HG03342 (cell line): Measurements from ENCODE around the gene ITPKB.

Experiments used
- ATAC-seq: cut with Tn5 transposase; IDR thresholded peaks from one replicate; pipeline ENCODE4 v1.9.1; 2021; ENCODE audit warnings: mild to moderate bottlenecking, moderate library complexity; ENCODE audit not compliant: unreplicated experiment

Gene ITPKB

GRCh38 chr1:226653311-226653921 is 85.7 kb downstream of the ITPKB start:
- ATAC-seq = peak; percentile 76

GRCh38 chr1:226652613-226653012 is 86.5 kb downstream of the ITPKB start:
- ATAC-seq = no peak

GRCh38 chr1:226651732-226652105 is 87.4 kb downstream of the ITPKB start:
- ATAC-seq = no peak

- no peak for ATAC-seq
These were observed 87.9 kb downstream of the ITPKB start for GRCh38 chr1:226651041-226651731.

DNA sequence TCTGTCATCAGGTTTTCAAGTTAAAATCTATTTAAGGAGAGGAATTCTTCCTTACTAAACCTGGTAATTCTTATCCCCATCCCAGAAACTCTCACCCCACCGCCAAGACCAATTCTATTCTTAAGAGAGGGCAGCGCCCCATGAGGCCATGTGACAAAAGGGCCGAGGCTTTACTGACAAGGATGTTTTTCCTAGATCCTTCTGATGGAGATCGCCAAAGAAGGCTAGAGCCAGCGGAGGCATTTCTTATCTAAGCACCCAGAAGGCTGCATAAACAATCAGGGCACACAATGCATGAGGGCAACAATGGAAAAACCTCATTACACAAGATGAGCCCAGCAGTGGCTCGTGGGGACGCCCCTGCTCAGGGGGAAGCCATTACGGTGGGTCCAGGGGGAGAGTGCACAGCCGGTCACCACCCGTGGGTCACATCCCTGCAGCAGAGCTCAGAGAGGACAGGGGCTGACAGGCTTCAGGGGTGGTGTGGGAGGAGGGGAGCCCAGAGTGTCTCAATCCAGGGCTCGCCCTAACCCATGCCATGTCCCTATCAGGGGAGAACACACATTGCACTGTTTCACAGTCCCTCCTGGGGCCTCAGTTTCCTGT is 88.7 kb downstream of the ITPKB start:
- ATAC-seq = no peak

- ATAC-seq = no peak
These were observed 89.3 kb downstream of the ITPKB start for GRCh38 chr1:226649780-226650179.

DNA sequence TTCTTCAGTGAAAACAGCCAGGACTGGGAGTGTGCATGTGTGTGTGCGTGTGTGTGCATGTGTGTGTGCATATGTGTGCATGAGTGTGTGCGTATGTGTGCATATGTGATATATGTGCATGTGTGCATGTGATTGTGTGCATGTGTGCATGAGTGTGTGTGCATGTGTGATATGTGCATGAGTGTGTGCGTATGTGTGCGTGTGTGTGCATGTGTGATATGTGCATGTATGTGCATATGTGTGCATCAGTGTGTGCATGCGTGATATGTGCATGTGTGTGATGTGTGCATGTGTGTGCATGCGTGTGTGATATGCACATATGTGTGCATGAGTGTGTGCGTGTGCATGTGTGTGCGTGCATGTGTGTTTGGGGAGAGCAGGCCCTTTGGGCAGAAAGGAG is 89.8 kb downstream of the ITPKB start:
- ATAC-seq = no peak

DNA sequence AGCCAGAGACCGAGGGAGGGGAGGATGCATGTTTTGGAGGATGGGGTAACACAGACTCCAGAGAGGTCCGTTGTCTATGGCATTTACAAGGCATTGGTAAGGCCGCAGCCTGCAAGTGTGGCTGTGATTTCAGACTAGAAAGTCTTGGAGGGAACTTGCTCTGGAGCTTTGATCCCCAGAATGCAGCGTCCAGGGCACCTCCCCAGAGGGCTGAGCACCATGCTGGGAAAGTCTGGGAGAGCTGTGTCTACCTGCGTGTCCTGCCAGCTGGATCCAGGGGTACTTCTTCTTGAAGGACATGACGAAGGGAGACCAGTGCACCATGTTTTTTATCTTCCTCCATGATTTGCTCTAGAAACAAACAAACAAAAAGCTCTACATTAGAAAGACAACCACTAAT is 90.7 kb downstream of the ITPKB start:
- no peak for ATAC-seq

- ATAC-seq = no peak
These were observed 91.4 kb downstream of the ITPKB start for GRCh38 chr1:226647719-226648118.

DNA sequence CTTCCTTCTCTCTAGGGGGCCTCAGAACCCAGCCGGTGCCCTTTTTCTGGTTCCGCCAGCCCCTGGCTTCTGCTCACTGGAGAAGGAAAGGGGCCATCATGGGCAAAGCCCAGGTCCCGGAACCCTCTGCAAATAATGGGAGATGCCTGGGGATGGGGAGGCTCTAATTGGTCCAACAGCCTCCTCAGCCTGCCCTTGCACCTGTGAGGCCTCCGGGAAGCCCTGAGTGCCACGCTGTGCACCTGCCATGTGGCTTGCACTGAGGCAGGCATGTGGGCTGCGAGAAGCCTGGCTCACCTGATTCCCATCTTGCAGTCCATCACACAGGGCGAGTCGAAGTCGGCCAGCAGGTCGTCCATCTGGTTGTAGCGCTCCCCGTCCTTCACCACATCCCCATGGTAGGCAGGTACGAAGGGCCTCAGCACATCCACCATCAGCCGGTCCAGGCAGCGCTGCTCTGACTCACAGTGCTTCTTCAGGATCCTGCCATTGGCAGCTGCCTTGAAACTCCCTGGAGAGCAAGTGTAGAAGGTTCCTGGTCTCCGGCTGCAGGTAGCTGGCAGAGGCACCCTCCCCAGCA is 92.1 kb downstream of the ITPKB start:
- no peak for ATAC-seq

GRCh38 chr1:226646026-226646869 is 92.8 kb downstream of the ITPKB start:
- no peak for ATAC-seq

DNA sequence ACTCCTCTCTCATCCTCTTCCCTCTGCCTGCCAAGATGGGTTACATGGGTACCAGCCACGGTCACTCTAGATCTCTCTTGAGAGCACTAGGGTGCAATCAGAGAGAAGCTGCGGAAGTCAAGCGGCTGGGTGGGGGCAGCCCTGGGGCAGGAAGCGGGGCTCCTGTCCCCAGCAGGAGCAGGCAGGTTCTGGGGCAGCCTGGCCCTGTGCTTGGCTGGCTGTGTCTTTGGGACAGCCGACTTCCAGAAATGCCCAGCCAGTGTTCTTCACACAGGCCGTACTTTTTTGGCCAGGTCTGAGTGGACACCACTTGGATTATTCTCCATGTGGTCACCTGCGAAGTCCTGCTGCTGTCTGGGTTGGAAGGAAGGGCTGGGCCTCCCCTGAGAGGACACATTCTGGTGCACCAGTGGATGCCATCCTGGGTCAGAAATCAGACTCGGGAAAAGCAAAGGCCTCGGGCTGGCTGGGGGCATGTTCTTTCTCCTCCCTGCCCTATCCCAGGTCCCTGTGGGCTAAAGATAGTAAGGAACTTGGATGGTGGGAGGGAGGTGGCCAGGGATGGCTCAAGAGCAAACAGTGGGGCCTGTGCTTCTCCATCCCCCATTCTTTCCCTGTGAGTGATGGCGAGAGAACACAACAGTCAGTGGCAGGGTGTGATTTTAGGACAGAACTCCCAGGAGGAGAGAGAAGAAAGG is 93.7 kb downstream of the ITPKB start:
- no peak for ATAC-seq

GRCh38 chr1:226644541-226645176 is 94.4 kb downstream of the ITPKB start:
- ATAC-seq = no peak

- ATAC-seq = peak; percentile 35
These were observed 95.2 kb downstream of the ITPKB start for GRCh38 chr1:226643611-226644540.

DNA sequence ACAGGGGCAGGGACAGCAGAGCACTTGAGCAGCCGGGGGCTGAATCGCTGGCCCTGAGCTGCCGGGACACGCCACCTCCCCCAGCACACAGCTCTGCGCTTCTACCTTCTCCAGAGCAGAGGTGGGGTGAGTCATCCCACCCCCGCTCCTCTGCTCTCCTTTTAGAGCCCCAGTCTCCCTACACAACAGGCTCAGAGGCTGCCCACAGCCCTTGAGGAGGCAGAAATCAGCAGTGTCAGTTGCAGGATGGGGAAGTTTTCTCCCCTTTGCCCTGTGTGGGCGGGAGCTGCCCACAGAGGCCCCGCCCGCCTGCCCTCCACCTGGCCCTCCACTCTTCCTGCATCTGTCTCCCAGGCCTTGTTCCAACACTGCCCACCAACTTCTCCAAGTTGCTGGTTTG is 95.9 kb downstream of the ITPKB start:
- peak; percentile 79 for ATAC-seq

DNA sequence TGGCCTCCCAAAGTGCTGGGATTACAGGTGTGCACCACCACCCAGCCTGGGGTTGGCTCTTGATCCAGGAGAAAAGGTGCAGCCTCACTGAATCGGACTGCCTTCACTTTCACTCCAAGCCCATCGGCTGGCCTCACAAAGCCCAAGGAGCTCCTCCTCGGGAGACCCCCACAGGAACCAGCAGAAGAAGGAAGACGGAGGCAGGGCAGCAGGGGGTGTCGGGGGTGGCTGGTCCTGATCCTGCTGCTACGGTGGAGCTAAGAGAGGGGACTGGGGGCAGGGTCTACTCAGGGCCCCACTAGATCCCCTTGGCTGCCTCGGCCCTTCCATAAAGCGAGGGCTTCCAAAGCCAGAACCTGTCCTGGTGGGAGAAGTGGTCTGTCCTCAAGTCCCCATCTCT is 96.7 kb downstream of the ITPKB start:
- no peak for ATAC-seq

DNA sequence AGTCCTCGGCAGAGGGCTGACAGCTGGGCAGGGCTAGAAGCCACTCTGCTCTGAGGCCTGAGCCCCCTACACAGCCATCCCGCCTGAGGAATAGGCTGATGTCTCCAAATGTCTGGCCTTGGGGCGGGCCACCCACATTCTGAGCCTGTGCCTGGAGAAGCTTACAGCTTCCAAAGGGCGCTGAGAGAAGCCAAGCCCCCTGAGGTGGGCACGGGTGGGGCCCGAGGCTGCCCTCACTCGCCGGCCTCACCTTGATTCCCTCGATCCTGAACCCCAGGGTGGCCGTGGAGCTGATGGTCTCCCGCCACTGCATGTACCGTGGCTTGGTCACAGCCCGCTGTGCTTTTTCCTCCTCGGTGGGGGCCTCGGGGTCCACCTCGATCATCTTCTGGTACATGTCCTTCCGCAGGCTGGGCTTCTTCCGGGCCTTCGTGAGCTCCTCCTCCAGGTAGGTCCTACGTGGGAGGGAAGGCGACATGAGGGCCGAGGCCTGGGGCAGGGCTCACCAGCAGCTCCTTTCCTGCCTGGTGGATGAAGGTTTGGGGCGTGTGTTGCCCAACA is 97.3 kb downstream of the ITPKB start:
- no peak for ATAC-seq

GRCh38 chr1:226640321-226641136 is 98.6 kb downstream of the ITPKB start:
- no peak for ATAC-seq
